Kidney epithelial cell (primary cell): ENCODE data around the gene MTERF4. TPM values are rescaled to one million over a fixed set of nuclear protein-coding genes. Genes with fewer than 3 reads are reported as not detected.

Experiments
- DNase-seq: peaks from one replicate; pipeline ENCODE4 v3.0.0-alpha.2; 2010; ENCODE audit warnings: low read depth
- H3K27me3 ChIP-seq: 2 replicates; pipeline ENCODE4 v1.6.0; 2011; ENCODE audit warnings: low read length; ENCODE audit not compliant: control insufficient read depth, insufficient read depth
- H3K36me3 ChIP-seq: 2 replicates; pipeline ENCODE4 v1.5.1; 2011; ENCODE audit warnings: low read length; ENCODE audit not compliant: control insufficient read depth, insufficient read depth
- H3K4me3 ChIP-seq: 2 replicates; pipeline ENCODE4 v1.5.1; 2011; ENCODE audit warnings: low read depth, mild to moderate bottlenecking, control low read depth, low read length
- total RNA-seq: library from RNA; depleted of rRNA; stranded (reverse); fragments of >200 nt; gene quantifications from 2 replicates; pipeline ENCODE4 v1.2.3, GENCODE V29; 2015
- TF ChIP-seq, protein P1 (sequence below): IDR thresholded peaks from 2 replicates; pipeline ENCODE4 v1.5.1; 2011; ENCODE audit warnings: mild to moderate bottlenecking, moderate library complexity, low read length, control low read depth, inconsistent platforms; ENCODE audit not compliant: insufficient read depth, poor library complexity, severe bottlenecking

Gene MTERF4
- total RNA-seq, 1 donor from 2014 or later = 33.3 TPM

DNA sequence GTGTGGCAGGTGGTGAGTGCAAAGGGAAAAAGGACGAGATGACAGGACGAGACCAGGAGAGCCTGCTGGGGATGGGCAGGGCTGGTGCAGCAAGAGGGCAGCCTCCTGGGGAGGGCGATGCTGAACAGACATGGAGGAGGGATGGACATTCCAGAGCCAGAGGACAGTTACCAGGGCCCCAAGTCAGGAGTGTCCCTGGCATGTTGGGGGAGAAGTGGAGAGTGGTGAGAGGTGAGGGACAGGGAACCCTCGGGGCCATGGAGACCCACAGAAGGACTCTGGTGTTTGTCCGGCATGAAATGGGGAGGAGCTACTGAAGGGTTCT, 19.0 kb downstream of the MTERF4 start:
- Histone ChIP-seq H3K36me3 (no peaks in the 10 kb centered on the region), H3K4me3 (no peak overlapping the region), H3K27me3 (no peaks in the 10 kb centered on the region)
- TF ChIP-seq, protein P1, sequence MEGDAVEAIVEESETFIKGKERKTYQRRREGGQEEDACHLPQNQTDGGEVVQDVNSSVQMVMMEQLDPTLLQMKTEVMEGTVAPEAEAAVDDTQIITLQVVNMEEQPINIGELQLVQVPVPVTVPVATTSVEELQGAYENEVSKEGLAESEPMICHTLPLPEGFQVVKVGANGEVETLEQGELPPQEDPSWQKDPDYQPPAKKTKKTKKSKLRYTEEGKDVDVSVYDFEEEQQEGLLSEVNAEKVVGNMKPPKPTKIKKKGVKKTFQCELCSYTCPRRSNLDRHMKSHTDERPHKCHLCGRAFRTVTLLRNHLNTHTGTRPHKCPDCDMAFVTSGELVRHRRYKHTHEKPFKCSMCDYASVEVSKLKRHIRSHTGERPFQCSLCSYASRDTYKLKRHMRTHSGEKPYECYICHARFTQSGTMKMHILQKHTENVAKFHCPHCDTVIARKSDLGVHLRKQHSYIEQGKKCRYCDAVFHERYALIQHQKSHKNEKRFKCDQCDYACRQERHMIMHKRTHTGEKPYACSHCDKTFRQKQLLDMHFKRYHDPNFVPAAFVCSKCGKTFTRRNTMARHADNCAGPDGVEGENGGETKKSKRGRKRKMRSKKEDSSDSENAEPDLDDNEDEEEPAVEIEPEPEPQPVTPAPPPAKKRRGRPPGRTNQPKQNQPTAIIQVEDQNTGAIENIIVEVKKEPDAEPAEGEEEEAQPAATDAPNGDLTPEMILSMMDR = no peak
- no peak for DNase-seq

DNA sequence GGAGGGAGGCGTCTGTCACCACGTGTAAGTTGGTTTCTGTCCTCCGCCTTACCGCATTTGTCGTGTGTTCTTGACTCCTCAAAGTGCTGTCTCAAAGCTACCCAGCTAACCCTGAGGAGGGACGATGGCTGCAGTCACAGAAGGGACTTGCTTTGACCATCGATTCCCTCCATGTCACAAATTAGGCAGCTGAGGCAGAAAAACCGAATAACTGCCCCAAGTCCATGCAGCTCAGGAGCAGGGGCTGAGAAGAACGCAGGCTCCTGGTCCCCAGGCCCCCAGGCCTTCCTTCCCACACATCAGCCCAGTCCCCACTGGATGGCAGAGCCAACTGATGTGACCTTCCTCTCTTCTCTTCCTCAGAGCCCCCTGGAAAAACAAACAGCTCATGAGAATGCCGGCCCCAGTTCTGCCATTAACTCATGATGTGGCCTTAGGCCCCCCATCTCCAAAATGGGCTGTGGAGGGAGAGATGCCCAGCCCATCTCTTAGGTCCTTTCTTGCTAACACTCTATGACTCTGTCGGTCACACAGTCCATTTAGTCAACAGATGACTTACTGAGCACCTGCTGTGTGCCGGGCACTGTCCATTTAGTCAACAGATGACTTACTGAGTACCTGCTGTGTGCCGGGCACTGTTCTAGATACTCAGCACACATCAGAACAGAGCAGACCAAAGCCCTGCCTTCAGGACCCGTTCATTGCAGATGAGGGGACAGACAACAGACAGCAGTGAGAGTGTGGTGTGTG, 19.6 kb downstream of the MTERF4 start:
- no peak overlapping the region for H3K4me3 ChIP-seq
- DNase-seq = no peak
- TF ChIP-seq, protein P1 = no peak
- H3K36me3 ChIP-seq = no peaks in the 10 kb centered on the region
- H3K27me3 ChIP-seq = no peaks in the 10 kb centered on the region

DNA sequence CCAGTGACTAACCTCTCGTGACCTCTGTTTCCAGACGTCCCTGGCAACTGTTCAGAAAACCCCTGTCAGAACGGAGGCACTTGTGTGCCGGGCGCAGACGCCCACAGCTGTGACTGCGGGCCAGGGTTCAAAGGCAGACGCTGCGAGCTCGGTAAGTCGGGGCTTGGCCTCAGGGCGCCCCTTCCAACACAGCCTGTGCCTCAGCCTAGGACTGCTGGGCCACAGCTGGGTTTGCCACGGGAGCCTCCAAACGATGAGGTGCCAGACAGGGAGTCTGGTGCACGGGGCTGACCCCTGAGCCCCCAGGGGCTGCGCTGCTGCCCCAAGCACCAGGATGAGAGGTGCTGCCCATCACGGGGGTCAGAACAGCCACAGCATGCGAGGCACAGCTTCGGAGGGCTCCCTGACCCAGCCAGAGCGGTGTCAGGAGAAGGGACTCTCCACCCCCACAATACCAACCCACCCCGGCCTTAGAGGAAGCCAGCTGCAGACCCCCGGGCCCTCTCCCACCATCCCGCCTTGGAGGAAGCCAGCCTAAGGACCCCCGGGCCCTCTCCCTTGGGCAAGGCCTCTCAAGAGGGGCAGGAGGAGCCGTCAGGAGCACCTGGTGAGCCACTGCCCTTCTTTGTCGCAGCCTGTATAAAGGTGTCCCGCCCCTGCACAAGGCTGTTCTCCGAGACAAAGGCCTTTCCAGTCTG, 20.3 kb downstream of the MTERF4 start:
- Histone ChIP-seq H3K4me3 (no peak overlapping the region), H3K27me3 (no peaks in the 10 kb centered on the region), H3K36me3 (no peaks in the 10 kb centered on the region)
- DNase-seq = no peak
- TF ChIP-seq, protein P1 = no peak

DNA sequence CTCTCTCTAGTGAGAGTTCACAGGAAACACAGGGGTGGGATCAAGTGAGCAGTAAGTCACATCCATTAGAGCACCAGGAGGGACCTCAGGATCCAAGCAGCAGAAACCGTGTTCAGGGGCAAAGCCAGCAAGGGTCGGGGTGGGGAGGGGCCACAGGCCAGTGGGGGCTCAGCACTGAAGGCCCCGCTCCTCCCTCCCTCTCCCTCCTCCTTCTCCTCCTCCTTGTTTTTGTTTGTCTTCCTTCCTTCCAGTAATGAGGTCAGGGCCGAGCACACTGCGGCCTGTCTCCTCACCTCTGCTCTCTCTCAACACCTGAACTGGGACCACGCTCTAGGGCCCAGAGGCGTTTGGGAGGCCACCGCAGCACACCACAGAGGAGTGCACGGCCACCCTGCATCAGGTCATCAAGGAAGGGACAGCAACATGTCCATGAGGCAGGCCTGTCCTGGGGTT, 20.9 kb downstream of the MTERF4 start:
- no peaks in the 10 kb centered on the region for H3K27me3 ChIP-seq
- TF ChIP-seq, protein P1 = no peak
- DNase-seq = no peak
- no peaks in the 10 kb centered on the region for H3K36me3 ChIP-seq
- no peak overlapping the region for H3K4me3 ChIP-seq

DNA sequence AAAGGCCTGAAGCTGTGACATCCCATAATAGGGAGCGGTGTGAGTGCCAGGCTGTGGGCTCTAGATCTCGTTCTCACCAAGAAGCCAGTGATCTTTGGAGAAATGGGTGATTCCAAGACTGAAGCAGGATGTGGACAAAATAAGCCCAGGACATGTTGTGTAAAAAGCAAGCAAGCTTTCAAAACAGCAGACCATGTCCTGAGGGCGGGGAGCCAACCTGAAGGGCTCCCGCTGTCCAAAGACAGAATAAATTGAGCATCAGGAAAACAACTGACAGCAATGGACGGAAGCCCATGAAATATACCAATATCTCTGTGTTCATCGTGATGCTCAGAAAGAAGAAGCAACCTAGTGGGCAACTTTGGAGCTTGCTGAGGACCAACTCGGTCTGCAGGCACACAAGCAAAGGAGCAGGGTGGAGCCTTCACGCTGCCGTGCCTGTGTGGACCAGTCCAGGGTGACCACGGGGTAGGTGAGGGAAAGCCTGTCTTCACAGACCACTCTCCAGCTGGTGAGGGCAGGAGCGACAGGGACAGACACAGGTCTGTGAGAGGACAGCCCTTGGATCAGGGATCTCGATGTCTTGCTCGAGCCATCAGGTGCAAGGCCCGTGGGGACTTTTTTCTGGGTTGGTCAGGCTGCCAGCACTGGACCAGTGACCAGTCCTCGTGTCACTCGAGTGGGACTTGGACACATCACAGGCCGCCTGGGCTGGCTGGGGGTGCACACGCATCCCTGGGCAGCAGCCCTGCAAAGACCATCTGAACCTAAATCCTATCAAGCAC, 21.5 kb downstream of the MTERF4 start:
- Histone ChIP-seq H3K36me3 (no peaks in the 10 kb centered on the region), H3K27me3 (no peaks in the 10 kb centered on the region), H3K4me3 (no peak overlapping the region)
- DNase-seq = no peak
- TF ChIP-seq, protein P1 = no peak
